SU-DHL-6 (cell line): ENCODE data around the gene SLC22A17.

Source experiments
- CTCF ChIP-seq: fragments of 200-600 bp; sonication (generic); IDR thresholded peaks from one replicate; pipeline ENCODE4 v1.5.1; 2017; ENCODE audit warnings: antibody characterized with exemption, mild to moderate bottlenecking, low read length, moderate library complexity; ENCODE audit not compliant: insufficient read depth, poor library complexity, severe bottlenecking
- EZH2phosphoT487 ChIP-seq: fragments of 200-600 bp; sonication (generic), shearing (Covaris generic); conservative IDR thresholded peaks from 2 replicates; pipeline ENCODE4 v1.6.1; 2018; ENCODE audit warnings: mild to moderate bottlenecking, antibody characterized with exemption, low read length, moderate library complexity, mixed read lengths

- TF ChIP-seq CTCF, result peak; percentile 3
- TF ChIP-seq EZH2phosphoT487, result no peak
Measured at GRCh38 chr14:23299986-23300686, 52.6 kb downstream of the SLC22A17 start.
